Measurements from ENCODE around the gene BCAS1. TPM values are rescaled to one million over a fixed set of nuclear protein-coding genes. Genes with fewer than 3 reads are reported as not detected.

BCAS1 gene
- total and polyA plus RNA-seq, 2 donors (not counting 3 experiments of a cell fraction or from before 2014, with no cell fraction given): not detected

GRCh38 chr20:54073288-54073687 lies 2.9 kb upstream of the BCAS1 start:
- Histone ChIP-seq H2AFZ (ENCODE audit: low read depth, low read length) (no peak overlapping the region), H3K36me3 (ENCODE audit: control insufficient read depth in 2 of 2, extremely low read depth in 1 of 2, insufficient read depth in 2 of 2, low read length in 2 of 2) (no peaks in the 10 kb centered on the region), H3K27ac (ENCODE audit: insufficient read depth, low read depth, low read length) (no peak overlapping the region), H3K4me2 (ENCODE audit: insufficient read depth, low read length) (no peak overlapping the region), H3K4me3 (replicated peaks in 1 of 3; ENCODE audit: insufficient read depth in 1 of 3, low read depth in 1 of 3, low read length in 3 of 3) (no peak overlapping the region), H3K9me1 (replicated peaks; ENCODE audit: control insufficient read depth, extremely low read depth, insufficient read depth, low read length) (no peaks in the 10 kb centered on the region), H3K27me3 (ENCODE audit: control insufficient read depth in 2 of 2, insufficient read depth in 2 of 2, low read length in 2 of 2) (no peaks in the 10 kb centered on the region), H3K79me2 (ENCODE audit: control insufficient read depth, insufficient read depth, low read length) (no peaks in the 10 kb centered on the region), H4K20me1 (replicated peaks; ENCODE audit: control insufficient read depth, extremely low read depth, insufficient read depth, low read length) (no peaks in the 10 kb centered on the region), H3K4me1 (ENCODE audit: control insufficient read depth, extremely low read depth, insufficient read depth, low read length) (peaks cover 1% of the 10 kb centered on the region), H3K9ac (replicated peaks; ENCODE audit: extremely low read depth, insufficient read depth, low read length) (no peak overlapping the region), H3K9me3 (replicated peaks; ENCODE audit: control insufficient read depth, insufficient read depth, low read length) (no peaks in the 10 kb centered on the region)
- ChIA-PET CTCF (no interaction called here), POLR2A (no interaction called here)
- dilution Hi-C loops (cut with MboI; ENCODE audit: extremely low pct_ligation_motif_present, low sequenced_read_pairs): no loop called here
- intact Hi-C loops (cut with micrococcal nuclease): no loop called here
- DNase-seq (ENCODE audit: low read depth, low spot score) (no peak), FAIRE-seq (no peak)
- BruUV-seq (replicated peaks): no TSS peak
- TF ChIP-seq JUN (IDR thresholded peaks at IDR 0.05; ENCODE audit: borderline replicate concordance, insufficient read depth, insufficient read length, low read depth) (no peak), EZH2 (IDR thresholded peaks at IDR 0.05; ENCODE audit: borderline replicate concordance, low read depth, low read length, severe bottlenecking) (no peak), MYC (IDR thresholded peaks at IDR 0.05; ENCODE audit: low read depth, low read length) (no peak), POLR2AphosphoS5 (IDR thresholded peaks at IDR 0.05; ENCODE audit: insufficient read depth, low read depth, low read length) (no peak), GATA2 (IDR thresholded peaks at IDR 0.05; ENCODE audit: insufficient read depth, insufficient read length, low read depth, low read length) (no peak), FOS (IDR thresholded peaks at IDR 0.05; ENCODE audit: borderline replicate concordance, insufficient read depth, low read length) (no peak), MAX (IDR thresholded peaks at IDR 0.05; ENCODE audit: insufficient read depth, insufficient read length) (no peak), CTCF (IDR thresholded peaks at IDR 0.05; ENCODE audit: extremely low read depth in 1 of 2, insufficient read depth in 1 of 2, low read depth in 1 of 2, low read length in 2 of 2) (no peak), POLR2A (IDR thresholded peaks at IDR 0.05; ENCODE audit: low read depth, low read length) (no peak)
